ENCODE data around the gene GNG12. TPM values are rescaled to one million over a fixed set of nuclear protein-coding genes. Genes with fewer than 3 reads are reported as not detected.

The GNG12 gene
- total and polyA plus RNA-seq, 10 donors, result 15.2 to 102 (median 76.2) TPM

- no peak for TF ChIP-seq POLR2AphosphoS5 (IDR thresholded peaks at IDR 0.05)
- no peak for TF ChIP-seq CTCF (IDR thresholded peaks at IDR 0.05 in 8 of 11, conservative IDR thresholded peaks at IDR 0.05 in 3 of 11)
- no peak for TF ChIP-seq POLR2A (IDR thresholded peaks at IDR 0.05)
- WGBS, 5 donors, result 62 to 80% (median 73%) methylated on average over 1 of the region's 1 CpG
- Histone ChIP-seq H3K4me3 (no peak overlapping the region), H3K9me3 (peaks cover 0 to 4% (median under 1%) of the 10 kb centered on the region in 8 donors), H3K36me3 (no peaks in the 10 kb centered on the region), H3K4me1 (no peaks in the 10 kb centered on the region), H3K27me3 (replicated peaks in 1 of 7) (peaks cover 0 to 3% (median 0%) of the 10 kb centered on the region in 7 donors), H3K27ac (no peak overlapping the region)
- no peak for DNase-seq
- intact Hi-C loops (cut with DNase I; ENCODE audit: low total_unique reads), result no loop called here
These were observed 46.2 kb upstream of the GNG12 start for GRCh38 chr1:67879485-67879884.

GRCh38 chr1:67874501-67875111, 41.3 kb upstream of the GNG12 start:
- no peak overlapping the region for H3K4me3 ChIP-seq
- no peak for DNase-seq
- no peaks in the 10 kb centered on the region for H3K27me3 ChIP-seq (replicated peaks in 1 of 7)
- no peaks in the 10 kb centered on the region for H3K36me3 ChIP-seq
- no peaks in the 10 kb centered on the region for H3K4me1 ChIP-seq
- intact Hi-C loops (cut with DNase I; ENCODE audit: low total_unique reads), result no loop called here
- H3K9me3 ChIP-seq, result peaks cover 0 to 6% (median 1%) of the 10 kb centered on the region in 8 donors
- TF ChIP-seq POLR2A (IDR thresholded peaks at IDR 0.05), result no peak
- no peak for TF ChIP-seq CTCF (IDR thresholded peaks at IDR 0.05 in 8 of 11, conservative IDR thresholded peaks at IDR 0.05 in 3 of 11)
- TF ChIP-seq POLR2AphosphoS5 (IDR thresholded peaks at IDR 0.05), result no peak
- no peak overlapping the region for H3K27ac ChIP-seq
- WGBS, 5 donors, result 78 to 92% (median 86%) methylated on average over 2 of the region's 2 CpGs

GRCh38 chr1:67869233-67869632, 36.0 kb upstream of the GNG12 start:
- Histone ChIP-seq H3K9me3 (no peaks in the 10 kb centered on the region), H3K27ac (no peak overlapping the region), H3K4me3 (no peak overlapping the region), H3K27me3 (replicated peaks in 1 of 7) (peaks cover 0 to 10% (median 0%) of the 10 kb centered on the region in 7 donors), H3K36me3 (no peaks in the 10 kb centered on the region), H3K4me1 (no peaks in the 10 kb centered on the region)
- TF ChIP-seq CTCF (IDR thresholded peaks at IDR 0.05 in 8 of 11, conservative IDR thresholded peaks at IDR 0.05 in 3 of 11) (no peak), POLR2AphosphoS5 (IDR thresholded peaks at IDR 0.05) (no peak), POLR2A (IDR thresholded peaks at IDR 0.05) (no peak)
- WGBS, 5 donors, result 49 to 71% (median 64%) methylated on average over 1 of the region's 1 CpG
- no peak for DNase-seq
- intact Hi-C loops (cut with DNase I; ENCODE audit: low total_unique reads), result no loop called here

- WGBS, 5 donors, result 73 to 98% (median 94%) methylated on average over 2 of the region's 2 CpGs
- H3K36me3 ChIP-seq, result no peaks in the 10 kb centered on the region
- H3K27me3 ChIP-seq (replicated peaks in 1 of 7), result peaks cover 0 to 10% (median 0%) of the 10 kb centered on the region in 7 donors
- no peaks in the 10 kb centered on the region for H3K9me3 ChIP-seq
- no peaks in the 10 kb centered on the region for H3K4me1 ChIP-seq
- DNase-seq, result no peak
- intact Hi-C loops (cut with DNase I; ENCODE audit: low total_unique reads), result no loop called here
- TF ChIP-seq POLR2A (IDR thresholded peaks at IDR 0.05), result no peak
- no peak for TF ChIP-seq CTCF (IDR thresholded peaks at IDR 0.05 in 8 of 11, conservative IDR thresholded peaks at IDR 0.05 in 3 of 11)
- TF ChIP-seq POLR2AphosphoS5 (IDR thresholded peaks at IDR 0.05), result no peak
- no peak overlapping the region for H3K4me3 ChIP-seq
- no peak overlapping the region for H3K27ac ChIP-seq
These were observed 30.4 kb upstream of the GNG12 start for GRCh38 chr1:67863637-67864036.
